H9 (cell line): ENCODE measurements around the gene RTTN. TPM values are rescaled to one million over a fixed set of nuclear protein-coding genes. Genes with fewer than 3 reads are reported as not detected.

Source experiments
- DNase-seq: peaks from one replicate; pipeline ENCODE4 v3.0.0-alpha.2; 2017
- H2AFZ ChIP-seq: one replicate; pipeline ENCODE4 v1.6.1; 2013; ENCODE audit warnings: mild to moderate bottlenecking, low read length, control low read depth, moderate library complexity
- H2AK5ac ChIP-seq: 2 replicates; pipeline ENCODE4 v1.6.1; 2013; ENCODE audit warnings: low read length, control low read depth, mixed read lengths; ENCODE audit not compliant: insufficient read length
- H2BK120ac ChIP-seq: one replicate; pipeline ENCODE4 v1.6.1; 2013; ENCODE audit warnings: low read depth, mild to moderate bottlenecking, low read length, control low read depth, inconsistent platforms; ENCODE audit not compliant: poor library complexity, severe bottlenecking
- H2BK12ac ChIP-seq: 2 replicates; pipeline ENCODE4 v1.6.1; 2013; ENCODE audit warnings: low read length, control low read depth, mixed read lengths, low read depth; ENCODE audit not compliant: insufficient read length
- H2BK15ac ChIP-seq: 2 replicates; pipeline ENCODE4 v1.6.1; 2013; ENCODE audit warnings: low read depth, low read length, control low read depth
- H2BK20ac ChIP-seq: one replicate; pipeline ENCODE4 v1.6.1; 2013; ENCODE audit warnings: low read depth, mild to moderate bottlenecking, low read length, control low read depth, inconsistent platforms; ENCODE audit not compliant: poor library complexity, severe bottlenecking
- H2BK5ac ChIP-seq: 2 replicates; pipeline ENCODE4 v1.6.1; 2013; ENCODE audit warnings: low read length, control low read depth, mixed read lengths; ENCODE audit not compliant: insufficient read length
- H3K14ac ChIP-seq: 2 replicates; pipeline ENCODE4 v1.6.1; 2013; ENCODE audit warnings: low read length, control low read depth; ENCODE audit not compliant: insufficient read depth
- H3K18ac ChIP-seq: 2 replicates; pipeline ENCODE4 v1.6.1; 2013; ENCODE audit warnings: low read depth, mild to moderate bottlenecking, mixed read lengths, low read length, control low read depth; ENCODE audit not compliant: insufficient read length
- H3K23ac ChIP-seq: 2 replicates; pipeline ENCODE4 v1.6.1; 2013; ENCODE audit warnings: low read length, control low read depth, mixed read lengths, low read depth; ENCODE audit not compliant: insufficient read length
- H3K23me2 ChIP-seq: 2 replicates; pipeline ENCODE4 v1.6.1; 2013; ENCODE audit warnings: low read depth, mild to moderate bottlenecking, mixed read lengths, low read length, control low read depth; ENCODE audit not compliant: insufficient read length, poor library complexity, severe bottlenecking
- H3K27ac ChIP-seq: 2 replicates; pipeline ENCODE4 v1.5.1; 2013; ENCODE audit warnings: low read length, control low read depth, mixed read lengths, low read depth; ENCODE audit not compliant: insufficient read length
- H3K27me3 ChIP-seq: 2 replicates; pipeline ENCODE4 v1.6.1; 2013; ENCODE audit warnings: low read length, control low read depth, inconsistent platforms; ENCODE audit not compliant: insufficient read depth
- H3K4ac ChIP-seq: 2 replicates; pipeline ENCODE4 v1.6.1; 2013; ENCODE audit warnings: low read depth, mild to moderate bottlenecking, control low read depth, inconsistent platforms, low read length, moderate library complexity
- H3K4me1 ChIP-seq: 2 replicates; pipeline ENCODE4 v1.6.1; 2013; ENCODE audit warnings: low read length, control low read depth, inconsistent platforms; ENCODE audit not compliant: insufficient read depth
- H3K4me2 ChIP-seq: 2 replicates; pipeline ENCODE4 v1.6.1; 2013; ENCODE audit warnings: low read length, control low read depth, mixed read lengths; ENCODE audit not compliant: insufficient read length, insufficient read depth
- H3K56ac ChIP-seq: 2 replicates; pipeline ENCODE4 v1.6.1; 2013; ENCODE audit warnings: low read depth, mild to moderate bottlenecking, mixed read lengths, low read length, control low read depth; ENCODE audit not compliant: insufficient read length
- H3K79me1 ChIP-seq: 2 replicates; pipeline ENCODE4 v1.6.1; 2013; ENCODE audit warnings: low read depth, mild to moderate bottlenecking, moderate library complexity, low read length, control low read depth, inconsistent platforms; ENCODE audit not compliant: insufficient read depth, poor library complexity, severe bottlenecking
- H3K79me2 ChIP-seq: 2 replicates; pipeline ENCODE4 v1.6.1; 2013; ENCODE audit warnings: low read length, control low read depth, inconsistent platforms; ENCODE audit not compliant: insufficient read depth
- H3K9ac ChIP-seq: 2 replicates; pipeline ENCODE4 v1.6.1; 2013; ENCODE audit warnings: low read length, control low read depth, mixed read lengths; ENCODE audit not compliant: insufficient read length; ENCODE audit errors: extremely low read depth
- H3K9me3 ChIP-seq: one replicate; pipeline ENCODE4 v1.6.1; 2013; ENCODE audit warnings: low read depth, low read length, inconsistent platforms; ENCODE audit not compliant: control insufficient read depth
- H3T11ph ChIP-seq: one replicate; pipeline ENCODE4 v1.6.1; 2013; ENCODE audit warnings: mild to moderate bottlenecking, low read length, control low read depth, inconsistent platforms
- H4K20me1 ChIP-seq: one replicate; pipeline ENCODE4 v1.6.1; 2013; ENCODE audit not compliant: control insufficient read depth, insufficient read length, insufficient read depth
- H4K5ac ChIP-seq: 2 replicates; pipeline ENCODE4 v1.6.1; 2013; ENCODE audit warnings: low read depth, mild to moderate bottlenecking, mixed read lengths, low read length, control low read depth; ENCODE audit not compliant: insufficient read length
- H4K8ac ChIP-seq: replicated peaks from 2 replicates; pipeline ENCODE4 v1.6.1; 2013; ENCODE audit warnings: low read length, control low read depth, mixed read lengths, low read depth; ENCODE audit not compliant: insufficient read length
- H4K91ac ChIP-seq: 2 replicates; pipeline ENCODE4 v1.6.1; 2013; ENCODE audit warnings: low read depth, mild to moderate bottlenecking, moderate library complexity, mixed read lengths, low read length, control low read depth; ENCODE audit not compliant: insufficient read length
- H3K27ac Mint-ChIP-seq, 3 experiments: 2 replicates in 2 of 3; 3 replicates in 1 of 3; pipeline ENCODE4 v1.8.0; 2020 to 2021; ENCODE audit warnings: mixed read lengths in 3 of 3, mild to moderate bottlenecking in 1 of 3, moderate library complexity in 1 of 3
- H3K27me3 Mint-ChIP-seq: 2 replicates; pipeline ENCODE4 v1.8.0; 2021; ENCODE audit warnings: low read depth, mild to moderate bottlenecking, moderate library complexity, mixed read lengths
- H3K36me3 Mint-ChIP-seq, 3 experiments: 2 replicates in 2 of 3; 3 replicates in 1 of 3; pipeline ENCODE4 v1.8.0; 2020 to 2021; ENCODE audit warnings: low read depth in 3 of 3, mixed read lengths in 3 of 3; ENCODE audit not compliant: insufficient read depth in 1 of 3
- H3K4me1 Mint-ChIP-seq, 2 experiments: 2 replicates each; pipeline ENCODE4 v1.8.0; 2020; ENCODE audit warnings: mixed read lengths in 2 of 2
- H3K4me3 Mint-ChIP-seq, 2 experiments: 2 replicates in 1 of 2; 3 replicates in 1 of 2; pipeline ENCODE4 v1.8.0; 2020 to 2021; ENCODE audit warnings: mild to moderate bottlenecking in 2 of 2, mixed read lengths in 2 of 2, moderate library complexity in 1 of 2
- H3K9me3 Mint-ChIP-seq, 2 experiments: 2 replicates in 1 of 2; 3 replicates in 1 of 2; pipeline ENCODE4 v1.8.0; 2020; ENCODE audit warnings: mild to moderate bottlenecking in 2 of 2, mixed read lengths in 2 of 2, moderate library complexity in 1 of 2
- WGBS: extraction: QIAGEN DNeasy Blood & Tissue Kit; methylation state at CpG from one replicate; pipeline ENCODE4 v1.1.7; 2013; ENCODE audit warnings: missing lambda C conversion rate, low lambda C conversion rate, mixed read lengths; ENCODE audit not compliant: insufficient read length; ENCODE audit errors: extremely low coverage; 5-methylcytosine and 5-hydroxymethylcytosine counted together
- total RNA-seq: library from RNA; stranded (reverse); gene quantifications from 2 replicates; pipeline ENCODE4 v1.2.1, GENCODE V29; 2021
- TF ChIP-seq, protein P1 (sequence below): fragments of 200-600 bp; sonication (generic); conservative IDR thresholded peaks from 3 replicates; pipeline ENCODE4 v1.8.0; 2021; ENCODE audit warnings: antibody characterized with exemption, mild to moderate bottlenecking

Gene RTTN
- total RNA-seq, 1 experiment from 2014 or later, result 17.6 TPM

DNA sequence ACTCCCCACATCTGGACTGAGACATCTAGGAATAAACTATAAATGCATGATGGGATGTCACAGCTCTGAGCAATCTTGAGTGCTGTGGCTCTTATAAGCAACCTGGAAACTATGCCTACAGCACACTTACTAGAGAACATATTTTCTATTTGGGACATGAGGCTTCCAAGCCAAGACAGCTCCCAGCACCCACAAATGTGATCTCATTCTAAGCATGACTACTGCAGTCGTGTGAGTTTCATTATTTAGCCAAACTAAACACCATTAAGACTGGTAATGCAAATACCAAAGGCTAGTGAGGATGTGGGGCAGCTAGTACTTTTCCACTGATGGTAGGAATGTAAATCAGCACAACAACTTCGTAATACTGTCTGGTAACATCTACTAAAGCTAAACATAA, 72.5 kb downstream of the RTTN start:
- H3K27me3 Mint-ChIP-seq, result no peaks in the 10 kb centered on the region
- H3K4me3 Mint-ChIP-seq, result no peak overlapping the region
- no peaks in the 10 kb centered on the region for H3K79me2 ChIP-seq
- no peak overlapping the region for H2AFZ ChIP-seq
- H2BK20ac ChIP-seq, result no peak overlapping the region
- DNase-seq, result no peak
- H4K20me1 ChIP-seq, result no peaks in the 10 kb centered on the region
- no peak overlapping the region for H2BK5ac ChIP-seq
- no peak overlapping the region for H3K4me2 ChIP-seq
- no peaks in the 10 kb centered on the region for H3K9me3 ChIP-seq
- no peak overlapping the region for H3K9ac ChIP-seq
- TF ChIP-seq, protein P1, sequence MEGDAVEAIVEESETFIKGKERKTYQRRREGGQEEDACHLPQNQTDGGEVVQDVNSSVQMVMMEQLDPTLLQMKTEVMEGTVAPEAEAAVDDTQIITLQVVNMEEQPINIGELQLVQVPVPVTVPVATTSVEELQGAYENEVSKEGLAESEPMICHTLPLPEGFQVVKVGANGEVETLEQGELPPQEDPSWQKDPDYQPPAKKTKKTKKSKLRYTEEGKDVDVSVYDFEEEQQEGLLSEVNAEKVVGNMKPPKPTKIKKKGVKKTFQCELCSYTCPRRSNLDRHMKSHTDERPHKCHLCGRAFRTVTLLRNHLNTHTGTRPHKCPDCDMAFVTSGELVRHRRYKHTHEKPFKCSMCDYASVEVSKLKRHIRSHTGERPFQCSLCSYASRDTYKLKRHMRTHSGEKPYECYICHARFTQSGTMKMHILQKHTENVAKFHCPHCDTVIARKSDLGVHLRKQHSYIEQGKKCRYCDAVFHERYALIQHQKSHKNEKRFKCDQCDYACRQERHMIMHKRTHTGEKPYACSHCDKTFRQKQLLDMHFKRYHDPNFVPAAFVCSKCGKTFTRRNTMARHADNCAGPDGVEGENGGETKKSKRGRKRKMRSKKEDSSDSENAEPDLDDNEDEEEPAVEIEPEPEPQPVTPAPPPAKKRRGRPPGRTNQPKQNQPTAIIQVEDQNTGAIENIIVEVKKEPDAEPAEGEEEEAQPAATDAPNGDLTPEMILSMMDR, result no peak
- peaks cover 0 to 4% of the 10 kb centered on the region in 2 experiments; a peak in 2 of 4 replicates for H3K4me1 Mint-ChIP-seq
- no peak overlapping the region for H3K4ac ChIP-seq
- no peak overlapping the region for H3K56ac ChIP-seq
- no CpG with 5 or more reads among the region's 2 CpGs for WGBS
- peaks cover 0 to 4% (median 4%) of the 10 kb centered on the region in 3 experiments; a peak in 3 of 7 replicates for H3K36me3 Mint-ChIP-seq
- H3K18ac ChIP-seq, result no peak overlapping the region
- H2BK15ac ChIP-seq, result no peak overlapping the region
- no peaks in the 10 kb centered on the region for H3K23me2 ChIP-seq
- no peak overlapping the region for H4K5ac ChIP-seq
- no peaks in the 10 kb centered on the region for H3K27me3 ChIP-seq
- no peak overlapping the region for H3T11ph ChIP-seq
- H3K79me1 ChIP-seq, result no peaks in the 10 kb centered on the region
- H3K9me3 Mint-ChIP-seq, result peaks cover 0 to 3% of the 10 kb centered on the region in 2 experiments; a peak in 1 of 5 replicates
- no peak overlapping the region for H3K27ac Mint-ChIP-seq
- H3K4me1 ChIP-seq, result no peaks in the 10 kb centered on the region; the same call in 1 of the 2 replicates
- no peak overlapping the region for H3K27ac ChIP-seq
- no peak overlapping the region for H2BK12ac ChIP-seq
- no peak overlapping the region for H2BK120ac ChIP-seq
- no peak overlapping the region for H4K8ac ChIP-seq
- no peak overlapping the region for H3K14ac ChIP-seq
- no peak overlapping the region for H4K91ac ChIP-seq
- no peak overlapping the region for H2AK5ac ChIP-seq
- H3K23ac ChIP-seq, result no peak overlapping the region
